HFF-Myc (cell line): ENCODE measurements around the gene HS3ST4.

ENCODE experiments used
- DNase-seq: peaks from one replicate; pipeline ENCODE4 v3.0.0-alpha.2; 2011; ENCODE audit warnings: low read depth; ENCODE audit errors: extremely low read depth
- H3K4me3 ChIP-seq: replicated peaks from 2 replicates; pipeline ENCODE4 v1.5.1; 2011; ENCODE audit warnings: low read depth, mild to moderate bottlenecking, control low read depth, low read length
- CTCF ChIP-seq: IDR thresholded peaks from 2 replicates; pipeline ENCODE4 v1.5.1; 2012; ENCODE audit warnings: mild to moderate bottlenecking, low read depth, low read length, control low read depth; ENCODE audit errors: missing control alignments

The HS3ST4 gene

GRCh38 chr16:25874196-25874595 is 182.4 kb downstream of the HS3ST4 start:
- H3K4me3 ChIP-seq, result no peak overlapping the region
- TF ChIP-seq CTCF, result no peak
- DNase-seq, result no peak

GRCh38 chr16:25875956-25876598 is 184.3 kb downstream of the HS3ST4 start:
- DNase-seq, result no peak
- no peak overlapping the region for H3K4me3 ChIP-seq
- no peak for TF ChIP-seq CTCF

GRCh38 chr16:25877103-25877502 is 185.3 kb downstream of the HS3ST4 start:
- DNase-seq, result no peak
- no peak overlapping the region for H3K4me3 ChIP-seq
- no peak for TF ChIP-seq CTCF

- no peak overlapping the region for H3K4me3 ChIP-seq
- no peak for DNase-seq
- TF ChIP-seq CTCF, result no peak
Observed at GRCh38 chr16:25886598-25886997, 194.8 kb downstream of the HS3ST4 start.

- TF ChIP-seq CTCF, result no peak
- H3K4me3 ChIP-seq, result no peak overlapping the region
- DNase-seq, result no peak
Observed at GRCh38 chr16:25888868-25889267, 197.1 kb downstream of the HS3ST4 start.

- no peak for DNase-seq
- no peak for TF ChIP-seq CTCF
- H3K4me3 ChIP-seq, result no peak overlapping the region
Observed at GRCh38 chr16:25893332-25893731, 201.6 kb downstream of the HS3ST4 start.

- no peak overlapping the region for H3K4me3 ChIP-seq
- no peak for DNase-seq
- no peak for TF ChIP-seq CTCF
Observed at GRCh38 chr16:25894093-25894492, 202.3 kb downstream of the HS3ST4 start.
